Right lobe of liver (tissue), 6 donors: ENCODE results near the gene PARP2. TPM values are rescaled to one million over a fixed set of nuclear protein-coding genes. Genes with fewer than 3 reads are reported as not detected.
A peak's percentile ranks its signal among the peaks of the same experiment; 100 is the strongest.

Source experiments
- ATAC-seq, 4 donors: fragments of 200-7000 bp; cut with Tn5 transposase; one replicate each; pipeline ENCODE4 v1.9.1; 2020; ENCODE audit warnings: mild to moderate bottlenecking in 4 of 4, moderate library complexity in 4 of 4
- DNase-seq, 3 donors: peaks; one replicate each; pipeline ENCODE4 v3.0.0-alpha.2; 2020
- H3K27ac ChIP-seq, 3 donors: fragments of 200-600 bp; one replicate each; pipeline ENCODE4 v1.8.0; 2022
- H3K27me3 ChIP-seq, 2 donors: fragments of 200-600 bp; one replicate each; pipeline ENCODE4 v1.8.0; 2022
- H3K36me3 ChIP-seq, 4 donors: fragments of 200-600 bp; sonication (generic) in 1 of 4; one replicate each; pipeline versions ENCODE4 v1.5.1 to v1.8.0; 2017 to 2022; ENCODE audit warnings: control low read depth in 1 of 4
- H3K4me1 ChIP-seq, 4 donors: fragments of 200-600 bp; sonication (generic) in 1 of 4; one replicate each; pipeline versions ENCODE4 v1.5.1 to v1.8.0; 2017 to 2022; ENCODE audit warnings: control low read depth in 1 of 4
- H3K4me3 ChIP-seq, 3 donors: fragments of 200-600 bp; one replicate each; pipeline ENCODE4 v1.8.0; 2022
- H3K9me3 ChIP-seq, 4 donors: fragments of 200-600 bp; sonication (generic) in 1 of 4; one replicate each; pipeline versions ENCODE4 v1.5.1 to v1.8.0; 2017 to 2022; ENCODE audit warnings: control low read depth in 1 of 4
- POLR2A ChIP-seq: fragments of 450-650 bp; IDR thresholded peaks from one replicate; pipeline ENCODE4 v1.6.1; 2017; ENCODE audit warnings: antibody characterized with exemption, mild to moderate bottlenecking
- WGBS: methylation state at CpG from one replicate; pipeline ENCODE4 v1.1.6; 2018; ENCODE audit warnings: low coverage, low lambda C conversion rate; ENCODE audit not compliant: insufficient coverage; ENCODE audit errors: missing lambda C conversion rate; 5-methylcytosine and 5-hydroxymethylcytosine counted together
- intact Hi-C, 2 donors: fragments of 100-400 bp; cut with DNase I; formaldehyde crosslinking; loops; one replicate each; pipeline versions ENCODE4 v1.11.2 to v1.14.1; 2022
- total RNA-seq, 6 experiments: library from RNA; depleted of rRNA in 2 of 6; stranded (reverse); fragments of >200 nt in 2 of 6; fragmentation: NEBNext Ultra II Directional in 3 of 6; extraction: Animal tissue kit (Norgen Biotek cat#: 25700) in 3 of 6; gene quantifications; one replicate each; pipeline versions ENCODE4 v1.1.0 to v1.2.4, GENCODE V29; 2016 to 2023
- TF ChIP-seq, protein P1 (sequence below), 4 donors: fragments of 200-600 bp in 3 of 4; fragments of 450-650 bp in 1 of 4; IDR thresholded peaks; one replicate each; pipeline versions ENCODE4 v1.5.1 to v1.8.0; 2016 to 2022; ENCODE audit warnings: antibody characterized with exemption in 4 of 4, mild to moderate bottlenecking in 2 of 4
- donor health status: DM: no; HTN: yes; CAD: no.
- donor health status: DM: no; HTN: no; CAD: no.
- donor health status: DM: no; HTN: no; CAD: no.
- donor health status: DM: no; HTN: yes; CAD: no.
- donor health status: DM: no; HTN: yes; CAD: no.

Gene PARP2
- total RNA-seq, 6 experiments from 2014 or later: 5.5 to 10.4 (median 9.1) TPM

DNA sequence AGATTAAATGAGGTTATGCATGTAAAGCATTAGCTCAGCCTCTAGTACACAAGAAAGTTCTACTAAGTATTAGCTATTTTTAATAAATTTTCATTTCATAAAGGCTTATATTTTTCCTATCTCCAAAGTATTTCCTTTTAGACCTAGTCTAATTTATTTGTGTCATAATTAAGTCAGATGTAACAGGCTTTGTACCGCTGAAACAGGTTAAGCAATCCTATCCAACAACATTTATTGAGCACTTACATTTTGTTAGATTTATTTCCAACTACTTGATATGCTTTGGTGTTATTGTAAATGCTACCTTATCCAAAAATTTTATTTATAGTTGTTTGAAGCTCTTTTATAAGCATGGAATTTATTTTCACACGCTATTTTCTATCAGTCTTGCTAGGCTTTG lies 1.8 kb upstream of the PARP2 start:
- no peaks in the 10 kb centered on the region for H3K27me3 ChIP-seq
- H3K4me3 ChIP-seq: peak overlapping the region; percentile 58 to 69 (median 62)
- no peak for ATAC-seq
- intact Hi-C loops: no loop called here
- H3K9me3 ChIP-seq: no peaks in the 10 kb centered on the region
- TF ChIP-seq, protein P1, sequence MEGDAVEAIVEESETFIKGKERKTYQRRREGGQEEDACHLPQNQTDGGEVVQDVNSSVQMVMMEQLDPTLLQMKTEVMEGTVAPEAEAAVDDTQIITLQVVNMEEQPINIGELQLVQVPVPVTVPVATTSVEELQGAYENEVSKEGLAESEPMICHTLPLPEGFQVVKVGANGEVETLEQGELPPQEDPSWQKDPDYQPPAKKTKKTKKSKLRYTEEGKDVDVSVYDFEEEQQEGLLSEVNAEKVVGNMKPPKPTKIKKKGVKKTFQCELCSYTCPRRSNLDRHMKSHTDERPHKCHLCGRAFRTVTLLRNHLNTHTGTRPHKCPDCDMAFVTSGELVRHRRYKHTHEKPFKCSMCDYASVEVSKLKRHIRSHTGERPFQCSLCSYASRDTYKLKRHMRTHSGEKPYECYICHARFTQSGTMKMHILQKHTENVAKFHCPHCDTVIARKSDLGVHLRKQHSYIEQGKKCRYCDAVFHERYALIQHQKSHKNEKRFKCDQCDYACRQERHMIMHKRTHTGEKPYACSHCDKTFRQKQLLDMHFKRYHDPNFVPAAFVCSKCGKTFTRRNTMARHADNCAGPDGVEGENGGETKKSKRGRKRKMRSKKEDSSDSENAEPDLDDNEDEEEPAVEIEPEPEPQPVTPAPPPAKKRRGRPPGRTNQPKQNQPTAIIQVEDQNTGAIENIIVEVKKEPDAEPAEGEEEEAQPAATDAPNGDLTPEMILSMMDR (IDR thresholded peaks at IDR 0.05): no peak
- no peak for TF ChIP-seq POLR2A
- DNase-seq: no peak
- peaks cover 0 to 3% (median 0%) of the 10 kb centered on the region in 4 donors for H3K4me1 ChIP-seq
- peaks cover 0 to 12% (median 0%) of the 10 kb centered on the region in 4 donors for H3K36me3 ChIP-seq
- WGBS: 19% methylated on average over 2 of the region's 2 CpGs
- peak overlapping the region in 1 of 3 donors; percentile 96 for H3K27ac ChIP-seq

DNA sequence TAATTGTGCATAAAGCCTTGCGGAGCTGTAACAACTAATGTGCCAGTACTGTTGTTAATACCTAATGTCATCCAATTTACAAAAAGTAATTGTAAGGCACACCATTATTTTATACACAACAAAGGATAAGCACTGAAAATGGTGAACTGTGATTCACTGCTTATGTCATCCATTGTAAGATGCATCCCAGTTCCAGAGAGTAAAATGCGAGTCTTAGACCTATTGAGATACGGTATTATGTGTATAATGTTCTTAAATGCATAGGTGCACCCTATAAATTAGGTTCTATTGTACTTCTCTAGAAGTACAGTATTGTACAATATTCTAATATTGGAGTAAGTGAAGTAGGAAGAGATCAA lies 406 bp downstream of the PARP2 start:
- 2% methylated on average over 3 of the region's 3 CpGs for WGBS
- intact Hi-C loops: no loop called here
- no peaks in the 10 kb centered on the region for H3K27me3 ChIP-seq
- H3K27ac ChIP-seq: peak overlapping the region; percentile 84 to 96 (median 86)
- no peak for DNase-seq
- no peaks in the 10 kb centered on the region for H3K9me3 ChIP-seq
- H3K36me3 ChIP-seq: peaks cover 0 to 21% (median 5%) of the 10 kb centered on the region in 4 donors
- ATAC-seq: no peak
- peak overlapping the region; percentile 58 to 69 (median 62) for H3K4me3 ChIP-seq
- peaks cover 0 to 3% (median 0%) of the 10 kb centered on the region in 4 donors for H3K4me1 ChIP-seq
- TF ChIP-seq, protein P1 (IDR thresholded peaks at IDR 0.05): no peak
- no peak for TF ChIP-seq POLR2A

DNA sequence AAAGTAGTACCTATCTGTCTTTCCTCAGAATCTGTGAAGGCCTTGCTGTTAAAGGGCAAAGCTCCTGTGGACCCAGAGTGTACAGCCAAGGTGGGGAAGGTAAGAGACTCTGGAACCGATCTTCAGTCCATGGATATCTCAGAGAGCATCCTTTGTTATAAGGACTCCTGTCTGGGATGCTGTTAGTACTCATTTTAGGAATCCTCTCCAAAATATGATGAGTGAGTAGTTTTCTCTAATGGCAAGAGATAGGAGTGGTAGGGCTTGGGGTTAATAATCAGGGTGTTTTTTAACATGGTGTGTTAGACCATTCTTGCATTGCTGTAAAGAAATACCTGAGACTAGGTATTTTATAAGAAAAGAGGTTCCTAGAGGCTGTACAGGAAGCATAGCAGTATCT lies 1.9 kb downstream of the PARP2 start:
- 75% methylated on average over 1 of the region's 1 CpG for WGBS
- Histone ChIP-seq H3K4me1 (peaks cover 0 to 3% (median 0%) of the 10 kb centered on the region in 4 donors), H3K36me3 (peaks cover 0 to 36% (median 8%) of the 10 kb centered on the region in 4 donors), H3K27ac (no peak overlapping the region), H3K9me3 (no peaks in the 10 kb centered on the region), H3K27me3 (no peaks in the 10 kb centered on the region), H3K4me3 (no peak overlapping the region)
- no peak for TF ChIP-seq POLR2A
- intact Hi-C loops: no loop called here
- no peak for ATAC-seq
- DNase-seq: no peak

DNA sequence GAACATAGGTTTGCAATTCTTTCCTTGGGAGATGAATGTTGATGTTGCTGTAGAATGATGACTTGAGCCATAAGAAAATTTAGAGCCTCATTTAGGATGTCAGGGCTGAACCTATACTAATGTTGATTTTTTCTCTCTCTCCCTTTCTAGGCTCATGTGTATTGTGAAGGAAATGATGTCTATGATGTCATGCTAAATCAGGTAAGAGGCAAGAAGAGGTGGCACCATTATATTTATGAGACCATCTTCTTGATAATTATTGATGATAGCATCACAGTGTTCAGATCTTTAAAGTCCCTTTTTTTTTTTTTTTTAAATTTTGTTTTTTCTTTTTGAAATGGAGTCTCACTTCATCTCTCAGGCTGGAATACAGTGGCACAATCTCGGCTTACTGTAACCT lies 3.3 kb downstream of the PARP2 start:
- Histone ChIP-seq H3K36me3 (peaks cover 0 to 43% (median 8%) of the 10 kb centered on the region in 4 donors), H3K4me1 (peaks cover 0 to 3% (median 0%) of the 10 kb centered on the region in 4 donors), H3K27ac (no peak overlapping the region), H3K4me3 (no peak overlapping the region), H3K27me3 (no peaks in the 10 kb centered on the region), H3K9me3 (no peaks in the 10 kb centered on the region)
- 100% methylated on average over 1 of the region's 1 CpG for WGBS
- intact Hi-C loops: no loop called here
- DNase-seq: no peak
- TF ChIP-seq, protein P1 (IDR thresholded peaks at IDR 0.05): no peak
- no peak for TF ChIP-seq POLR2A
- no peak for ATAC-seq

DNA sequence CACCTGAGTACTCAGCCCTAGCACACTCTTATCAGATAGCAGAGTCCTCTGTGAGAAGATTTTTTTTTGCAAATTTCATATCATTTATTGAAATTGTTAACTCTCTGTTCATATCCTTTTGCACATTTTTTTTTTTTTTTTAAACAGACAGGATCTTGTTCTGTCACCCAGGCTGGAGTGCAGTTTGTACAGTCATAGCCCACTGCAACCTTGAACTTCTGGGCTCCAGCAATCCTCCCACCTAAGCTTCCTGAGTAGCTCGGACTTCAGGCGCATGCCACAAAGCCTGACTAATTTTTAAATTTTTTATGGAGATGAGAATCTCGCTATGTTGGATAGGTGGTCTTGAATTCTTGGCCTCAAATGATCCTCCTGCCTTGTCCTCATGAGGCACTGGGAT lies 4.3 kb downstream of the PARP2 start:
- intact Hi-C loops: no loop called here

More for the DNA sequence above, 4.3 kb downstream of the PARP2 start:
- Histone ChIP-seq H3K36me3 (peaks cover 0 to 54% (median 9%) of the 10 kb centered on the region in 4 donors), H3K4me3 (no peak overlapping the region), H3K4me1 (peaks cover 0 to 3% (median 0%) of the 10 kb centered on the region in 4 donors), H3K9me3 (no peaks in the 10 kb centered on the region), H3K27ac (no peak overlapping the region), H3K27me3 (no peaks in the 10 kb centered on the region)
- ATAC-seq (no peak), DNase-seq (no peak)
- 84% methylated on average over 3 of the region's 3 CpGs for WGBS
- TF ChIP-seq POLR2A: no peak
- TF ChIP-seq, protein P1 (IDR thresholded peaks at IDR 0.05): no peak
